ENCODE data around the gene KCNG4.

KCNG4 gene

GRCh38 chr16:84277244-84277823 is 37.5 kb upstream of the KCNG4 start:
- Histone ChIP-seq H3K9me3 (ENCODE audit: control insufficient read depth, low read length) (no peaks in the 10 kb centered on the region), H3K4me1 (ENCODE audit: control insufficient read depth, insufficient read depth, low read length, poor library complexity, severe bottlenecking) (no peaks in the 10 kb centered on the region), H3K4me3 (ENCODE audit: insufficient read depth, low read depth, low read length, poor library complexity, severe bottlenecking) (no peak overlapping the region), H3K27me3 (replicated peaks; ENCODE audit: control insufficient read depth, insufficient read depth, low read length, poor library complexity, severe bottlenecking) (no peaks in the 10 kb centered on the region), H3K27ac (ENCODE audit: insufficient read depth, low read length, poor library complexity, severe bottlenecking) (no peak overlapping the region), H3K36me3 (ENCODE audit: control insufficient read depth, insufficient read depth, low read length) (no peaks in the 10 kb centered on the region)
- DNase-seq: peak; percentile 22 to 55 (median 26)

GRCh38 chr16:84275585-84276151 is 35.9 kb upstream of the KCNG4 start:
- H3K9me3 ChIP-seq (ENCODE audit: control insufficient read depth, low read length): no peaks in the 10 kb centered on the region
- no peak for DNase-seq
- no peak overlapping the region for H3K27ac ChIP-seq (ENCODE audit: insufficient read depth, low read length, poor library complexity, severe bottlenecking)
- no peak overlapping the region for H3K4me3 ChIP-seq (ENCODE audit: insufficient read depth, low read depth, low read length, poor library complexity, severe bottlenecking)
- H3K4me1 ChIP-seq (ENCODE audit: control insufficient read depth, insufficient read depth, low read length, poor library complexity, severe bottlenecking): no peaks in the 10 kb centered on the region
- no peaks in the 10 kb centered on the region for H3K36me3 ChIP-seq (ENCODE audit: control insufficient read depth, insufficient read depth, low read length)
- no peaks in the 10 kb centered on the region for H3K27me3 ChIP-seq (replicated peaks; ENCODE audit: control insufficient read depth, insufficient read depth, low read length, poor library complexity, severe bottlenecking)

GRCh38 chr16:84274515-84274914 is 34.7 kb upstream of the KCNG4 start:
- no peaks in the 10 kb centered on the region for H3K4me1 ChIP-seq (ENCODE audit: control insufficient read depth, insufficient read depth, low read length, poor library complexity, severe bottlenecking)
- no peaks in the 10 kb centered on the region for H3K36me3 ChIP-seq (ENCODE audit: control insufficient read depth, insufficient read depth, low read length)
- H3K4me3 ChIP-seq (ENCODE audit: insufficient read depth, low read depth, low read length, poor library complexity, severe bottlenecking): no peak overlapping the region
- no peak for DNase-seq
- no peak overlapping the region for H3K27ac ChIP-seq (ENCODE audit: insufficient read depth, low read length, poor library complexity, severe bottlenecking)
- H3K27me3 ChIP-seq (replicated peaks; ENCODE audit: control insufficient read depth, insufficient read depth, low read length, poor library complexity, severe bottlenecking): no peaks in the 10 kb centered on the region
- H3K9me3 ChIP-seq (ENCODE audit: control insufficient read depth, low read length): no peaks in the 10 kb centered on the region

- DNase-seq: no peak
- H3K4me3 ChIP-seq (ENCODE audit: insufficient read depth, low read depth, low read length, poor library complexity, severe bottlenecking): no peak overlapping the region
- H3K36me3 ChIP-seq (ENCODE audit: control insufficient read depth, insufficient read depth, low read length): no peaks in the 10 kb centered on the region
Measured at GRCh38 chr16:84272740-84273320, 33.0 kb upstream of the KCNG4 start.

GRCh38 chr16:84271866-84272265 is 32.1 kb upstream of the KCNG4 start:
- H3K27ac ChIP-seq (ENCODE audit: insufficient read depth, low read length, poor library complexity, severe bottlenecking): no peak overlapping the region
- no peaks in the 10 kb centered on the region for H3K9me3 ChIP-seq (ENCODE audit: control insufficient read depth, low read length)
- H3K4me1 ChIP-seq (ENCODE audit: control insufficient read depth, insufficient read depth, low read length, poor library complexity, severe bottlenecking): no peaks in the 10 kb centered on the region
- H3K36me3 ChIP-seq (ENCODE audit: control insufficient read depth, insufficient read depth, low read length): no peaks in the 10 kb centered on the region
- DNase-seq: no peak
- H3K4me3 ChIP-seq (ENCODE audit: insufficient read depth, low read depth, low read length, poor library complexity, severe bottlenecking): no peak overlapping the region
- no peaks in the 10 kb centered on the region for H3K27me3 ChIP-seq (replicated peaks; ENCODE audit: control insufficient read depth, insufficient read depth, low read length, poor library complexity, severe bottlenecking)

More at GRCh38 chr16:84272740-84273320, 33.0 kb upstream of the KCNG4 start:
- Histone ChIP-seq H3K4me1 (ENCODE audit: control insufficient read depth, insufficient read depth, low read length, poor library complexity, severe bottlenecking) (no peaks in the 10 kb centered on the region), H3K27me3 (replicated peaks; ENCODE audit: control insufficient read depth, insufficient read depth, low read length, poor library complexity, severe bottlenecking) (no peaks in the 10 kb centered on the region), H3K9me3 (ENCODE audit: control insufficient read depth, low read length) (no peaks in the 10 kb centered on the region), H3K27ac (ENCODE audit: insufficient read depth, low read length, poor library complexity, severe bottlenecking) (no peak overlapping the region)

- H3K36me3 ChIP-seq (ENCODE audit: control insufficient read depth, insufficient read depth, low read length): no peaks in the 10 kb centered on the region
- no peak overlapping the region for H3K4me3 ChIP-seq (ENCODE audit: insufficient read depth, low read depth, low read length, poor library complexity, severe bottlenecking)
- no peak overlapping the region for H3K27ac ChIP-seq (ENCODE audit: insufficient read depth, low read length, poor library complexity, severe bottlenecking)
- H3K4me1 ChIP-seq (ENCODE audit: control insufficient read depth, insufficient read depth, low read length, poor library complexity, severe bottlenecking): no peaks in the 10 kb centered on the region
- no peaks in the 10 kb centered on the region for H3K9me3 ChIP-seq (ENCODE audit: control insufficient read depth, low read length)
- no peaks in the 10 kb centered on the region for H3K27me3 ChIP-seq (replicated peaks; ENCODE audit: control insufficient read depth, insufficient read depth, low read length, poor library complexity, severe bottlenecking)
- DNase-seq: no peak
Measured at GRCh38 chr16:84271037-84271436, 31.2 kb upstream of the KCNG4 start.

GRCh38 chr16:84270531-84270930 is 30.7 kb upstream of the KCNG4 start:
- DNase-seq: no peak
- Histone ChIP-seq H3K27ac (ENCODE audit: insufficient read depth, low read length, poor library complexity, severe bottlenecking) (no peak overlapping the region), H3K9me3 (ENCODE audit: control insufficient read depth, low read length) (no peaks in the 10 kb centered on the region), H3K36me3 (ENCODE audit: control insufficient read depth, insufficient read depth, low read length) (no peaks in the 10 kb centered on the region), H3K27me3 (replicated peaks; ENCODE audit: control insufficient read depth, insufficient read depth, low read length, poor library complexity, severe bottlenecking) (no peaks in the 10 kb centered on the region), H3K4me1 (ENCODE audit: control insufficient read depth, insufficient read depth, low read length, poor library complexity, severe bottlenecking) (no peaks in the 10 kb centered on the region), H3K4me3 (ENCODE audit: insufficient read depth, low read depth, low read length, poor library complexity, severe bottlenecking) (no peak overlapping the region)

- no peaks in the 10 kb centered on the region for H3K36me3 ChIP-seq (ENCODE audit: control insufficient read depth, insufficient read depth, low read length)
- H3K4me3 ChIP-seq (ENCODE audit: insufficient read depth, low read depth, low read length, poor library complexity, severe bottlenecking): no peak overlapping the region
- H3K27ac ChIP-seq (ENCODE audit: insufficient read depth, low read length, poor library complexity, severe bottlenecking): no peak overlapping the region
- no peaks in the 10 kb centered on the region for H3K4me1 ChIP-seq (ENCODE audit: control insufficient read depth, insufficient read depth, low read length, poor library complexity, severe bottlenecking)
- H3K9me3 ChIP-seq (ENCODE audit: control insufficient read depth, low read length): no peaks in the 10 kb centered on the region
- no peak for DNase-seq
- no peaks in the 10 kb centered on the region for H3K27me3 ChIP-seq (replicated peaks; ENCODE audit: control insufficient read depth, insufficient read depth, low read length, poor library complexity, severe bottlenecking)
Measured at GRCh38 chr16:84270071-84270470, 30.3 kb upstream of the KCNG4 start.

- no peaks in the 10 kb centered on the region for H3K9me3 ChIP-seq (ENCODE audit: control insufficient read depth, low read length)
- H3K4me3 ChIP-seq (ENCODE audit: insufficient read depth, low read depth, low read length, poor library complexity, severe bottlenecking): no peak overlapping the region
- H3K27me3 ChIP-seq (replicated peaks; ENCODE audit: control insufficient read depth, insufficient read depth, low read length, poor library complexity, severe bottlenecking): no peaks in the 10 kb centered on the region
- DNase-seq: no peak
- H3K27ac ChIP-seq (ENCODE audit: insufficient read depth, low read length, poor library complexity, severe bottlenecking): no peak overlapping the region
- H3K36me3 ChIP-seq (ENCODE audit: control insufficient read depth, insufficient read depth, low read length): no peaks in the 10 kb centered on the region
- H3K4me1 ChIP-seq (ENCODE audit: control insufficient read depth, insufficient read depth, low read length, poor library complexity, severe bottlenecking): no peaks in the 10 kb centered on the region
Measured at GRCh38 chr16:84268291-84269040, 28.7 kb upstream of the KCNG4 start.

- Histone ChIP-seq H3K27ac (ENCODE audit: insufficient read depth, low read length, poor library complexity, severe bottlenecking) (no peak overlapping the region), H3K9me3 (ENCODE audit: control insufficient read depth, low read length) (no peaks in the 10 kb centered on the region), H3K27me3 (replicated peaks; ENCODE audit: control insufficient read depth, insufficient read depth, low read length, poor library complexity, severe bottlenecking) (no peaks in the 10 kb centered on the region), H3K36me3 (ENCODE audit: control insufficient read depth, insufficient read depth, low read length) (no peaks in the 10 kb centered on the region), H3K4me3 (ENCODE audit: insufficient read depth, low read depth, low read length, poor library complexity, severe bottlenecking) (no peak overlapping the region), H3K4me1 (ENCODE audit: control insufficient read depth, insufficient read depth, low read length, poor library complexity, severe bottlenecking) (no peaks in the 10 kb centered on the region)
- DNase-seq: no peak
Measured at GRCh38 chr16:84267380-84267779, 27.6 kb upstream of the KCNG4 start.
